Measurements from ENCODE around the gene TM4SF1. TPM values are rescaled to one million over a fixed set of nuclear protein-coding genes. Genes with fewer than 3 reads are reported as not detected.

TM4SF1 gene
- total RNA-seq, 1 donor from 2014 or later = 97.7 TPM

DNA sequence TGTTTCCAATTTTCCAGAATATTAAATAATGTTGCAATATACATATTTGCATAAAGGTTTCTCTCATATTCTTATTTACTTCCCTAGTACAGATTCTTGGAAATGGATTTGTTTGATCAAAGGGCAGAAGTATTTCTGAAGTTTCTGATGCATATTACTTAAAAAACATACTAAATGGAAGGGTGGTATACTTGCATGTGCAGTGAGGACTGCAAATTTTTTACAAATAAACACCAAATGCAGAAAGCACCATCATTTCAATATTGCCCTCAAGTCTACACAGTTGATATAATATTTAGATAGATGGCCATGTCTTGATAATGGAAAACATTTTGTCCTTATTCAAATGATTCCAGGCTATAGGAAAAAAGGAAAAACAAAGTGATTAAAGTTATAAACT, 56.3 kb downstream of the TM4SF1 start:
- DNase-seq (ENCODE audit: extremely low spot score in 2 of 2) = no peak
- no peaks in the 10 kb centered on the region for H3K27me3 ChIP-seq
- H3K27ac ChIP-seq = no peak overlapping the region
- no peaks in the 10 kb centered on the region for H3K9me3 ChIP-seq
- intact Hi-C loops (cut with DNase I) = no loop called here
- TF ChIP-seq POLR2AphosphoS5 (IDR thresholded peaks at IDR 0.05; ENCODE audit: insufficient read depth in 1 of 2, low read depth in 1 of 2) = no peak
- TF ChIP-seq POLR2A (IDR thresholded peaks at IDR 0.05) = no peak
- TF ChIP-seq, protein P1, sequence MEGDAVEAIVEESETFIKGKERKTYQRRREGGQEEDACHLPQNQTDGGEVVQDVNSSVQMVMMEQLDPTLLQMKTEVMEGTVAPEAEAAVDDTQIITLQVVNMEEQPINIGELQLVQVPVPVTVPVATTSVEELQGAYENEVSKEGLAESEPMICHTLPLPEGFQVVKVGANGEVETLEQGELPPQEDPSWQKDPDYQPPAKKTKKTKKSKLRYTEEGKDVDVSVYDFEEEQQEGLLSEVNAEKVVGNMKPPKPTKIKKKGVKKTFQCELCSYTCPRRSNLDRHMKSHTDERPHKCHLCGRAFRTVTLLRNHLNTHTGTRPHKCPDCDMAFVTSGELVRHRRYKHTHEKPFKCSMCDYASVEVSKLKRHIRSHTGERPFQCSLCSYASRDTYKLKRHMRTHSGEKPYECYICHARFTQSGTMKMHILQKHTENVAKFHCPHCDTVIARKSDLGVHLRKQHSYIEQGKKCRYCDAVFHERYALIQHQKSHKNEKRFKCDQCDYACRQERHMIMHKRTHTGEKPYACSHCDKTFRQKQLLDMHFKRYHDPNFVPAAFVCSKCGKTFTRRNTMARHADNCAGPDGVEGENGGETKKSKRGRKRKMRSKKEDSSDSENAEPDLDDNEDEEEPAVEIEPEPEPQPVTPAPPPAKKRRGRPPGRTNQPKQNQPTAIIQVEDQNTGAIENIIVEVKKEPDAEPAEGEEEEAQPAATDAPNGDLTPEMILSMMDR (IDR thresholded peaks at IDR 0.05) = no peak
- no peaks in the 10 kb centered on the region for H3K36me3 ChIP-seq
- no peaks in the 10 kb centered on the region for H3K4me1 ChIP-seq
- no peak overlapping the region for H3K4me3 ChIP-seq

DNA sequence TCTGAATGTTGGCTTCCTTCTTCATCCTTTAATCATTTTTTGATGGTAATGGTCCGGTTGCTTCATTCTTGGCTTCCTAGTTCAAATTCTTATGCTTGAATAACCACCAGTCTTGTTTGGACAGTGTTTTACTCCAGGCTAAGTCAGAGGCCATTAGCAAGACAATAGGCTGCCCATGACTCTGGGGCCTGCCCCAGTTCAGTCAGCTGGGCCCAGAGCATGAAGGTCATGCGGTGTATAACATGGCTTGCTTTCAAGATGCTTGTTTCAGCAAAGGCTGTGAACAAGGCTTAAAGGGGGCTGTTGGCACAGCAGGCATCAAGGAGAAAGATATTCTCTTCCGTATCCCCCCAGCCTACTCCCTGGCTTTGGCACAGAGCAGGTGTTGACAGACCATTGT, 57.7 kb downstream of the TM4SF1 start:
- H3K27me3 ChIP-seq = no peaks in the 10 kb centered on the region
- H3K9me3 ChIP-seq = no peaks in the 10 kb centered on the region
- no peak overlapping the region for H3K4me3 ChIP-seq
- H3K27ac ChIP-seq = no peak overlapping the region
- DNase-seq (ENCODE audit: extremely low spot score in 2 of 2) = no peak
- intact Hi-C loops (cut with DNase I) = no loop called here
- TF ChIP-seq, protein P1 (IDR thresholded peaks at IDR 0.05) = no peak
- TF ChIP-seq POLR2A (IDR thresholded peaks at IDR 0.05) = no peak
- TF ChIP-seq POLR2AphosphoS5 (IDR thresholded peaks at IDR 0.05; ENCODE audit: insufficient read depth in 1 of 2, low read depth in 1 of 2) = no peak
- no peaks in the 10 kb centered on the region for H3K4me1 ChIP-seq
- no peaks in the 10 kb centered on the region for H3K36me3 ChIP-seq

Other genes with a start within 250 kb of the TM4SF1 start
- gene HPS3, start 248.0 kb downstream of the TM4SF1 start, total RNA-seq = 25.5 TPM
- 26.3 TPM for gene CP, start 155.8 kb downstream of the TM4SF1 start, total RNA-seq
- 10.1 TPM for gene TM4SF18, start 44.0 kb downstream of the TM4SF1 start, total RNA-seq
- gene TM4SF4, start 97.0 kb upstream of the TM4SF1 start, total RNA-seq = not detected

All from vagina (tissue), 2 donors.